Upper lobe of left lung (tissue), 4 donors: Measurements from ENCODE around the gene MINDY4B.

Experiments
- EP300 ChIP-seq, 4 donors: sonication (generic); formaldehyde crosslinking; IDR thresholded peaks; one replicate each; pipeline ENCODE4 v1.5.1; 2017; ENCODE audit warnings: antibody characterized with exemption in 4 of 4, control low read depth in 2 of 4
- POLR2A ChIP-seq, 4 donors: fragments of 450-650 bp; IDR thresholded peaks; one replicate each; pipeline ENCODE4 v1.5.1; 2016 to 2017; ENCODE audit warnings: antibody characterized with exemption in 4 of 4, mild to moderate bottlenecking in 2 of 4
- POLR2AphosphoS5 ChIP-seq, 2 donors: sonication (generic); formaldehyde crosslinking; IDR thresholded peaks; one replicate each; pipeline ENCODE4 v1.5.1; 2017; ENCODE audit warnings: antibody characterized with exemption in 2 of 2
- TF ChIP-seq, protein P1 (sequence below), 6 experiments: fragments of 450-650 bp in 4 of 6; fragments of 200-600 bp in 2 of 6; sonication (generic) in 2 of 6; IDR thresholded peaks; one replicate each; pipeline ENCODE4 v1.5.1; 2016 to 2019; ENCODE audit warnings: antibody characterized with exemption in 6 of 6

- TF ChIP-seq, protein P1, sequence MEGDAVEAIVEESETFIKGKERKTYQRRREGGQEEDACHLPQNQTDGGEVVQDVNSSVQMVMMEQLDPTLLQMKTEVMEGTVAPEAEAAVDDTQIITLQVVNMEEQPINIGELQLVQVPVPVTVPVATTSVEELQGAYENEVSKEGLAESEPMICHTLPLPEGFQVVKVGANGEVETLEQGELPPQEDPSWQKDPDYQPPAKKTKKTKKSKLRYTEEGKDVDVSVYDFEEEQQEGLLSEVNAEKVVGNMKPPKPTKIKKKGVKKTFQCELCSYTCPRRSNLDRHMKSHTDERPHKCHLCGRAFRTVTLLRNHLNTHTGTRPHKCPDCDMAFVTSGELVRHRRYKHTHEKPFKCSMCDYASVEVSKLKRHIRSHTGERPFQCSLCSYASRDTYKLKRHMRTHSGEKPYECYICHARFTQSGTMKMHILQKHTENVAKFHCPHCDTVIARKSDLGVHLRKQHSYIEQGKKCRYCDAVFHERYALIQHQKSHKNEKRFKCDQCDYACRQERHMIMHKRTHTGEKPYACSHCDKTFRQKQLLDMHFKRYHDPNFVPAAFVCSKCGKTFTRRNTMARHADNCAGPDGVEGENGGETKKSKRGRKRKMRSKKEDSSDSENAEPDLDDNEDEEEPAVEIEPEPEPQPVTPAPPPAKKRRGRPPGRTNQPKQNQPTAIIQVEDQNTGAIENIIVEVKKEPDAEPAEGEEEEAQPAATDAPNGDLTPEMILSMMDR (IDR thresholded peaks at IDR 0.05): no peak
- TF ChIP-seq POLR2A (IDR thresholded peaks at IDR 0.05): no peak
- no peak for TF ChIP-seq EP300 (IDR thresholded peaks at IDR 0.05)
- no peak for TF ChIP-seq POLR2AphosphoS5 (IDR thresholded peaks at IDR 0.05)
Observed at GRCh38 chr3:150901793-150902192, 3.4 kb downstream of the MINDY4B start.
